ENCODE results near the gene STRN4. TPM values are rescaled to one million over a fixed set of nuclear protein-coding genes. Genes with fewer than 3 reads are reported as not detected.

The STRN4 gene
- total and polyA plus RNA-seq, 9 of the 15 experiments (the other 6 are each of a cell fraction or from before 2014, with no cell fraction given), result 0.62 to 83.7 (median 36.9) TPM

GRCh38 chr19:46791944-46792343, 45.7 kb upstream of the STRN4 start:
- 29% methylated on average over 5 of the region's 5 CpGs for WGBS (ENCODE audit: insufficient coverage, low coverage, missing lambda C conversion rate)
- H3K27me3 ChIP-seq (ENCODE audit: control insufficient read depth in 2 of 2, insufficient read depth in 2 of 2, low read length in 2 of 2), result no peaks in the 10 kb centered on the region
- BruUV-seq (replicated peaks), result no TSS peak
- H3K4me2 ChIP-seq (ENCODE audit: insufficient read depth, low read length), result peak overlapping the region; percentile 25; the same call in 1 of the 2 replicates
- peaks cover 14 to 22% of the 10 kb centered on the region in 2 experiments for H3K4me1 ChIP-seq (replicated peaks in 1 of 2; ENCODE audit: control insufficient read depth in 2 of 2, insufficient read depth in 2 of 2, low read length in 2 of 2)
- H3K9ac ChIP-seq (ENCODE audit: insufficient read depth in 1 of 2, low read depth in 2 of 2, low read length in 2 of 2), result no peak overlapping the region
- no peak for FAIRE-seq
- H2AFZ ChIP-seq (ENCODE audit: low read depth, low read length), result no peak overlapping the region
- POLR2A ChIA-PET, result interaction anchor here (0.6 to 1.2 kb wide), 3 partner anchors 31 to 267 kb away, joined by 3 to 4 read pairs (median 3); no protein-coding TSS in a partner anchor
- H3K36me3 ChIP-seq (ENCODE audit: control insufficient read depth, insufficient read depth, low read length), result peaks cover 2% of the 10 kb centered on the region; the same call in 1 of the 3 replicates
- H3K79me2 ChIP-seq (ENCODE audit: control insufficient read depth, insufficient read depth, low read length), result peaks cover 17% of the 10 kb centered on the region
- ATAC-seq, result no peak
- peaks cover 7% of the 10 kb centered on the region; the same call in 1 of the 2 replicates for H4K20me1 ChIP-seq (replicated peaks; ENCODE audit: control insufficient read depth, insufficient read depth, low read length)
- no peak overlapping the region for H3K27ac ChIP-seq (ENCODE audit: extremely low read depth, low read depth, low read length)
- DNase-seq (ENCODE audit: extremely low read depth in 1 of 4, low spot score in 3 of 4), result peak in 1 of 4 experiments; percentile 10
- in situ Hi-C loops (cut with MboI) (no loop called here), intact Hi-C loops (cut with micrococcal nuclease) (no loop called here)
- CTCF ChIA-PET (ENCODE audit: low intra/inter-chr PET ratio), result no interaction called here
- H3K4me3 ChIP-seq, result no peak overlapping the region
- no peaks in the 10 kb centered on the region for H3K9me1 ChIP-seq (ENCODE audit: control insufficient read depth, insufficient read depth, low read length)
- no peaks in the 10 kb centered on the region for H3K9me3 ChIP-seq (replicated peaks; ENCODE audit: control insufficient read depth, insufficient read depth, low read depth, low read length)
- TF ChIP-seq ZNF511 (CRISPR knock-in tag; IDR thresholded peaks at IDR 0.05) (no peak), ATF1 (CRISPR knock-in tag; IDR thresholded peaks at IDR 0.05) (no peak), ATF1 (tag; IDR thresholded peaks at IDR 0.05) (0 out of 2 replicates have a peak, but pooled peaks have one; percentile 18), TEAD1 (CRISPR knock-in tag; IDR thresholded peaks at IDR 0.05) (no peak), CTBP1 (IDR thresholded peaks at IDR 0.05; ENCODE audit: borderline replicate concordance) (0 out of 2 replicates have a peak, but pooled peaks have one; percentile 32), NCOA6 (IDR thresholded peaks at IDR 0.05) (no peak), ASH1L (IDR thresholded peaks at IDR 0.05; ENCODE audit: borderline replicate concordance, low read depth, partially characterized antibody) (no peak), PHF8 (IDR thresholded peaks at IDR 0.05; ENCODE audit: borderline replicate concordance, low read length) (no peak), NFE2 (IDR thresholded peaks at IDR 0.05; ENCODE audit: low read depth) (no peak), ZBTB43 (CRISPR knock-in tag; IDR thresholded peaks at IDR 0.05) (no peak), SAFB2 (IDR thresholded peaks at IDR 0.05; ENCODE audit: borderline replicate concordance, low read depth, low read length, severe bottlenecking) (no peak), ZNF121 (CRISPR knock-in tag; conservative IDR thresholded peaks at IDR 0.05) (peak; percentile 62; the same call in 1 of the 2 replicates), RERE (CRISPR knock-in tag; IDR thresholded peaks at IDR 0.05; ENCODE audit: borderline replicate concordance) (no peak), KDM2B (CRISPR knock-in tag; IDR thresholded peaks at IDR 0.05) (no peak), PKNOX1 (IDR thresholded peaks at IDR 0.05) (peak; percentile 93)
